Measurements from ENCODE around the gene NEDD9. TPM values are rescaled to one million over a fixed set of nuclear protein-coding genes. Genes with fewer than 3 reads are reported as not detected.

The NEDD9 gene
- polyA plus RNA-seq, 1 donor, result 12.9 TPM

DNA sequence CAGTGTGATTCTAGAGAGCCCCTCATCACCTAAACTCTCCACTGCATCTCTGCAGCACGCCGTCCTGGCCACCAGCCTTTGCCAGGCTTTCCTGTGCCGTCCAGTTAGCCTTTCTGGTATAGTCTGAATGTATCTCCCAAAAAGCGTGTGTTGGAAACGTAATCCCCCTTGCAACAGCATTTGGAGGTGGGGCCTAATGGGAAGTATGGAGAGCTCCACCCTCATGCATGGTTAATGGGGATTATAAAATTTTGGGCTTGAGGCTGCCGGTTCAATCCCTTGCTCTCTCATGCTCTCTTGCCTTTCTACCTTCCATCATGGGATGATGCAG is 53.4 kb downstream of the NEDD9 start:
- Histone ChIP-seq H3K27me3 (ENCODE audit: control insufficient read depth, insufficient read depth, low read length) (no peaks in the 10 kb centered on the region), H3K27ac (ENCODE audit: low read length) (no peak overlapping the region), H3K36me3 (ENCODE audit: control insufficient read depth, insufficient read depth, low read length) (peaks cover 4% of the 10 kb centered on the region), H3K4me1 (ENCODE audit: control insufficient read depth, insufficient read depth, low read length) (no peaks in the 10 kb centered on the region), H3K4me3 (ENCODE audit: low read length) (no peak overlapping the region), H3K9me3 (ENCODE audit: control insufficient read depth, low read depth, low read length) (no peaks in the 10 kb centered on the region)
- 87% methylated on average over 3 of the region's 6 CpGs for WGBS (ENCODE audit: insufficient coverage, low lambda C conversion rate)
- no peak for DNase-seq

DNA sequence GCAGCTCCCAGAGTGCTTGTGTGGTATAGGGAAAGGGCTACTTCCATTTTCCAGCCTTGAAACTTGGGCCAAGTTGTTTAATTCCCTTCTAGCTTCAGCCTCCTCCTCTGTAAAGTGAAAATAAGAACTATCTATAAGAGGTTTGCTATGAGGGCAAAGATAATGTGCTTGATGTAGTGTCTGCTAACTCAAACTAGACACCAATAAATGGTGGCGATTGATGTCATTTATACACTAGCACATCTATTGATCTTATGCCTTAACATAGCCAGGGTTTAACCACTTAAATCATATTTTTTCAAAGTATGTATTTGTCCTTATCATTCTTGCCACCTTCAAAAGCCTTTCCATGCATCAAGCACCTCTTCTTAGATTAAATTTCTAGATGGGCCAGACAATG is 55.2 kb downstream of the NEDD9 start:
- H3K9me3 ChIP-seq (ENCODE audit: control insufficient read depth, low read depth, low read length), result no peaks in the 10 kb centered on the region
- WGBS (ENCODE audit: insufficient coverage, low lambda C conversion rate), result 100% methylated on average over 1 of the region's 1 CpG
- no peak for DNase-seq
- H3K36me3 ChIP-seq (ENCODE audit: control insufficient read depth, insufficient read depth, low read length), result no peaks in the 10 kb centered on the region
- peaks cover 7% of the 10 kb centered on the region for H3K4me1 ChIP-seq (ENCODE audit: control insufficient read depth, insufficient read depth, low read length)
- H3K27me3 ChIP-seq (ENCODE audit: control insufficient read depth, insufficient read depth, low read length), result no peaks in the 10 kb centered on the region
- no peak overlapping the region for H3K27ac ChIP-seq (ENCODE audit: low read length)
- no peak overlapping the region for H3K4me3 ChIP-seq (ENCODE audit: low read length)

DNA sequence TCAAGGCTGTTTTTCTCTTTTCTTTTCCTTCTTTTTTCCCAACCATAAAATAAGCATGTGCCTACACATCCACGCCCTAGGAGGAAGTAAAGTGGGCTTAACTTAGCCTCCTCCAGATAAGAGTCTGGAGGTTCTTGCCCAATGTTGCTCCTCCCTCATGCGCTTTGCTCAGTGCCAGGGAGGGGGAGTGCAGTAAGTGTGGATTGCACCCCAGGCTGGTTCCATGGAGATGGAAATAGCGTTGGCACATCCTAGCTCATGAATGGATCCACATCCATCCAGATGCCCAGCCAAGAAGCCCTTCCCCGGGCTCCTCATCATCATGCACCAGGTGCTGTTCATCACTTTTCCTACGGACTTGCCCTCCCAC is 58.2 kb downstream of the NEDD9 start:
- WGBS (ENCODE audit: insufficient coverage, low lambda C conversion rate), result no CpG with 5 or more reads among the region's 5 CpGs

DNA sequence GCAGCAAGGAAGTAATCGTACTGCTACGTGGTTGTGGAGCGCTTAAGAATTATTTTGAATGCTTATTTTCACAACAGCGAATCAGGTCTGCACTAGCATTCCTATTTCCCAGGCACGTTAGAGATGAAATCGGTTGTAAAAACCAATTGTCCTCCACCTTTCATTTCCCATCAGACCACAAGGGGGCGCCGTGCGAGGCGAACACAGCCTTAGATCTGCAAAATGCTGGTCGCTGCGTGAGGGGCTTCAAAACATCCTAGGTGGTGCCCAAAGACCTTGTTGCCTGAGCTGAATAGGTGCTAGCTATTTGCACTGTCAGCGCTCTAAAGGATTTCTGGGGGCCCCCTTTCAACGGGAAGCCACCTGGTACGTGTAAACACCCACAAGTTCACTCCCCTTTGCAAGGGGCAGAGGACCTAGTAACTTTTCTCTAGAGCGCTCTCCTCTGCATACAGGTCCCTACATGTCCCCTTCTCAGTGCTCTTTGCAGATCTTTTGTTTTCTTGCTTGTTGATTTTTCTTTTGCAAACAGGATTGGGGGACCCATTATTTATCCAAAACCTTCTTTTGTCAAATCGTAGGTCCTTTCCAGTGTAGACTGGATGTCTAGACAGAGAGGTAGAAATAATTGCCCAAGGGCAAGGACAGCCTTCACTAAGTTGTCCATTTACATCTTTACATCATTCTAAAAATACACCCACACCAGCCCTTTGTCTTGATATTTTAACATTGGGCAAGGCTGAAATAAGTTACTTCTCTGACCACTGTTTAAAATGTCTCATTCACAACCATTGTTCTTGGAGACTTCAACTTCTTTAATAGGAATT is 59.8 kb downstream of the NEDD9 start:
- no peak overlapping the region for H3K4me3 ChIP-seq (ENCODE audit: low read length)
- H3K36me3 ChIP-seq (ENCODE audit: control insufficient read depth, insufficient read depth, low read length), result no peaks in the 10 kb centered on the region
- no peak overlapping the region for H3K27ac ChIP-seq (ENCODE audit: low read length)
- no peaks in the 10 kb centered on the region for H3K27me3 ChIP-seq (ENCODE audit: control insufficient read depth, insufficient read depth, low read length)
- 100% methylated on average over 1 of the region's 17 CpGs for WGBS (ENCODE audit: insufficient coverage, low lambda C conversion rate)
- H3K4me1 ChIP-seq (ENCODE audit: control insufficient read depth, insufficient read depth, low read length), result peaks cover 7% of the 10 kb centered on the region
- peak; percentile 40 to 61 for DNase-seq
- H3K9me3 ChIP-seq (ENCODE audit: control insufficient read depth, low read depth, low read length), result no peaks in the 10 kb centered on the region

More for the DNA sequence above, 58.2 kb downstream of the NEDD9 start:
- DNase-seq, result peak in 1 of 2 donors; percentile 49
- H3K27ac ChIP-seq (ENCODE audit: low read length), result no peak overlapping the region
- H3K9me3 ChIP-seq (ENCODE audit: control insufficient read depth, low read depth, low read length), result no peaks in the 10 kb centered on the region
- no peaks in the 10 kb centered on the region for H3K36me3 ChIP-seq (ENCODE audit: control insufficient read depth, insufficient read depth, low read length)
- no peak overlapping the region for H3K4me3 ChIP-seq (ENCODE audit: low read length)
- H3K27me3 ChIP-seq (ENCODE audit: control insufficient read depth, insufficient read depth, low read length), result no peaks in the 10 kb centered on the region
- H3K4me1 ChIP-seq (ENCODE audit: control insufficient read depth, insufficient read depth, low read length), result peaks cover 7% of the 10 kb centered on the region

DNA sequence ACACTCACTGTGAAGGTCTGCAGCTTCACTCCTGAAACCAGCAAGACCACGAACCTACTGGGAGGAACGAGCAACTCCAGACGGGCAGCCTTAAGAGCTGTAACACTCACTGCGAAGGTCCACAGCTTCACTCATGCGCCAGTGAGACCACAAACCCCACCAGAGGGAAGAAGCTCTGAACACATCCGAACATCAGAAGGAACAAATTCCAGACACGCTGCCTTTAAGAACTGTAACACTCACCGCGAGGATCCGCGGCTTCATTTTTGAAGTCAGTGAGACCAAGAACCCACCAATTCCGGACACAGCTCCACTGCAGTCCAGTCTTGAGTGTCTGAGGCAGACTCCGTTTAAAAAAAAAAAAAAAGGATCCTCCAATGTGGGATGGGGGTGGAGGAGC is 60.5 kb downstream of the NEDD9 start:
- H3K27ac ChIP-seq (ENCODE audit: low read length), result no peak overlapping the region
- 100% methylated on average over 1 of the region's 13 CpGs for WGBS (ENCODE audit: insufficient coverage, low lambda C conversion rate)
- H3K4me3 ChIP-seq (ENCODE audit: low read length), result no peak overlapping the region
- peaks cover 7% of the 10 kb centered on the region for H3K4me1 ChIP-seq (ENCODE audit: control insufficient read depth, insufficient read depth, low read length)
- no peaks in the 10 kb centered on the region for H3K36me3 ChIP-seq (ENCODE audit: control insufficient read depth, insufficient read depth, low read length)
- DNase-seq, result no peak
- H3K27me3 ChIP-seq (ENCODE audit: control insufficient read depth, insufficient read depth, low read length), result no peaks in the 10 kb centered on the region
- no peaks in the 10 kb centered on the region for H3K9me3 ChIP-seq (ENCODE audit: control insufficient read depth, low read depth, low read length)

DNA sequence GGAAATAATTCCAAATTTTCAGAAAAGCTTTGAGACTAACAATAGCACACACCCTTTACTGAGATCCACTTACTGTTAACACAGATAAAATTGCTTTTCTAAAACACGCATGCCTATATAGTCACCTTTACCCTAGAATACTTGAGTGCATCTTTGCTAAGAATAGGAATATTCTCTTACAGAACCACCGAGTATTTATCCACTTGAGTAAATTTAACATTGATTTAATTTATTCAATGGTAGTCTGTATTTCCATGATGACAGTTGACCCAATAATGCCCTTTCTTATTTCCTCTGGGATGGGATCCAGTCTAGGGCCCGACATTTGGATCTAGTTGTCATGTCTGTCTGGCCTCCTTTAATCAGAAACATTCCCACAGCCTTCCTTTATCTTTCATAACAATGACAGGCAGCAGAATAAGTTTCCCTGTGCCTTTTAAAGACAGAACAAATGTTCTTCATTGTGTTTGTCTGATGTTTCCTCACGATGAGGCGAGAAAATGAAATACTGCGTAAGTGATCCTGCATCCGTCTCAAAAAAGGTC is 64.3 kb downstream of the NEDD9 start:
- Histone ChIP-seq H3K27me3 (ENCODE audit: control insufficient read depth, insufficient read depth, low read length) (no peaks in the 10 kb centered on the region), H3K4me1 (ENCODE audit: control insufficient read depth, insufficient read depth, low read length) (peaks cover 13% of the 10 kb centered on the region), H3K4me3 (ENCODE audit: low read length) (no peak overlapping the region), H3K9me3 (ENCODE audit: control insufficient read depth, low read depth, low read length) (no peaks in the 10 kb centered on the region), H3K27ac (ENCODE audit: low read length) (no peak overlapping the region), H3K36me3 (ENCODE audit: control insufficient read depth, insufficient read depth, low read length) (no peaks in the 10 kb centered on the region)
- 0% methylated on average over 1 of the region's 7 CpGs for WGBS (ENCODE audit: insufficient coverage, low lambda C conversion rate)
- DNase-seq, result no peak

DNA sequence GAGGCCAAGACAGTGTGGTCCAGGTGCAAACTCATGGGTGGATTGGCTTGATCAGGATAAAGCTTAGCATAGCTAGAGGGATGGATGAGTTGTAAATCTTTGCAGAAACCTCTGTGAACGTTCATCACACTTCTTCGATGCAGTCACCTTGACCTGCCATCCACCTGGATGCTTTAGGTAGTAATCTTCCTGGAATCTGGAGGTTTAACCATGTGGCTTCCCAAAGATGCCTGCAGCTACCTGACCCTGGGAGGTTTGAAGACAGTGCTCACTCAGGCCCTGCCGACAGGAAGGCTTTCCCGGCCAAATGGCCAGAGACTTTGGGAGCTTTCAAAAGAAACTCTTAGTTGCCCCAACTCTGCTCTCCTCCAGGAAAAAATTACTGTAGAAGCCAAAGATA is 65.5 kb downstream of the NEDD9 start:
- WGBS (ENCODE audit: insufficient coverage, low lambda C conversion rate), result no CpG with 5 or more reads among the region's 4 CpGs
- H3K27me3 ChIP-seq (ENCODE audit: control insufficient read depth, insufficient read depth, low read length), result no peaks in the 10 kb centered on the region
- H3K4me3 ChIP-seq (ENCODE audit: low read length), result no peak overlapping the region
- H3K9me3 ChIP-seq (ENCODE audit: control insufficient read depth, low read depth, low read length), result no peaks in the 10 kb centered on the region
- no peak for DNase-seq
- peaks cover 8% of the 10 kb centered on the region for H3K4me1 ChIP-seq (ENCODE audit: control insufficient read depth, insufficient read depth, low read length)
- no peaks in the 10 kb centered on the region for H3K36me3 ChIP-seq (ENCODE audit: control insufficient read depth, insufficient read depth, low read length)
- no peak overlapping the region for H3K27ac ChIP-seq (ENCODE audit: low read length)

DNA sequence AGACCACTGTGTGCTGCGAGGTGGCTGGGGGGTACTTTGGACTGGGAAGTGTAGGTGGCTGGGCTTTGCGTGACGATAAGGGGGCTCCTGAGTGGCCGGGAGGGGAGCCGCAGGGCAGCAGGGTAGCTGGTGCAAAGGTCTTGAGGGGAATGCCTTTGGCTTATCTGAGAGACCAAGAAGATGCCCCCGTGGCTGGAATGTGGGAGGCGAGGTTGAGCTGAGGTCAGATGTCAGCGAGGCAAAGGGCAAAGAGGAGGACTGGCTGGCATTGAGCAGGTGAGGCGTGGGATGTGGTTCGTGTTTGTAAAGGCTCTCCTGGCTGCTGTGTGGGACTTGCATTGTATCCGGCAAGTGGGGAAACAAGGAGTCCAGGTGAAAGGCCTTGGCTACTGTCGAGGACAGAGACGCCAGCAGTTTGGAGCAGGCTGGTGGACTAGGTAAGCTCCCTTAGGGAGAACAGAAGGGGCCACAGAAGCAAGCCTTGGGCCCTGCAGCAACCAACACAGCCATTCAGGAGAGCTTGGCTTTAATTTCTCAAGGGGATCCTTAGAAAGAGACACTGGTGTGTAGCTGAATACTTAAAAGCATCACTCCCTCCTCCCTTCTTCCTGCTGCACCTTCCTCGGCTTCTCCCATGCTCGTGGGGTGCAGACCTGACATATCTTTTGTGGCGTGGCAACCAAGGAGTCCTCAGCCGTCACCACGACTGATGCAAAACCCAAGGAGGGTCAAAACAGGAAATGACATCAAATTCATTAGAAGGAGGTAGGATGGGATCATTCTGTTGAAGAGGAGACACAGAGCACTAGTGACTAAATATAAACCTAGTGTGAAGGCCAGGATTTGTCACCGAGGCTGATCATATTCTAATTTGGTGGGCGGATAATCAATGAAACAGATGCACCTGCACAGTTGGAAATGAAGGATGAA is 67.5 kb downstream of the NEDD9 start:
- WGBS (ENCODE audit: insufficient coverage, low lambda C conversion rate), result no CpG with 5 or more reads among the region's 20 CpGs
- Histone ChIP-seq H3K36me3 (ENCODE audit: control insufficient read depth, insufficient read depth, low read length) (no peaks in the 10 kb centered on the region), H3K4me1 (ENCODE audit: control insufficient read depth, insufficient read depth, low read length) (peaks cover 8% of the 10 kb centered on the region), H3K27me3 (ENCODE audit: control insufficient read depth, insufficient read depth, low read length) (no peaks in the 10 kb centered on the region), H3K4me3 (ENCODE audit: low read length) (no peak overlapping the region), H3K9me3 (ENCODE audit: control insufficient read depth, low read depth, low read length) (no peaks in the 10 kb centered on the region), H3K27ac (ENCODE audit: low read length) (no peak overlapping the region)
- DNase-seq, result peak; percentile 34 to 55

DNA sequence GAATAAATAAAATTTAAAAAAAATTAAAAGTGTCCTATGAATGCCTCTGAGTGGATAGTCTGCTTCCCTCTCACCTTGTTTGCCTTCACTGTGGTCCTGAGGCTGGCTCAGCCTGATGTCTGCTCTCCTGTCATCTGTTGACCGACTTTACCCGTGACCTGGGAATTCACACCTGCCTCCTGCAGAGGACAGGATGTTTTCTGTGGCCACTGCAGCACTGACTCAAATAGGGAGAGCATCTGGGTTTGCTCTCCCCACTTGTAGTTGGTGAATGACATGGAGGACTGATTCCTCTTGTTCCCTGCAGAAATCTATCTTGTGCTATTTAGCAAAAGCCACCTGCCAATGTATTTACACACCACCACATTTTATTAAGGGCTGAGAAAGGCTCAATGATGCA is 68.5 kb downstream of the NEDD9 start:
- Histone ChIP-seq H3K27me3 (ENCODE audit: control insufficient read depth, insufficient read depth, low read length) (no peaks in the 10 kb centered on the region), H3K4me1 (ENCODE audit: control insufficient read depth, insufficient read depth, low read length) (peaks cover 8% of the 10 kb centered on the region), H3K36me3 (ENCODE audit: control insufficient read depth, insufficient read depth, low read length) (no peaks in the 10 kb centered on the region), H3K9me3 (ENCODE audit: control insufficient read depth, low read depth, low read length) (no peaks in the 10 kb centered on the region), H3K27ac (ENCODE audit: low read length) (no peak overlapping the region), H3K4me3 (ENCODE audit: low read length) (no peak overlapping the region)
- no peak for DNase-seq
- WGBS (ENCODE audit: insufficient coverage, low lambda C conversion rate), result no CpG with 5 or more reads among the region's 2 CpGs

DNA sequence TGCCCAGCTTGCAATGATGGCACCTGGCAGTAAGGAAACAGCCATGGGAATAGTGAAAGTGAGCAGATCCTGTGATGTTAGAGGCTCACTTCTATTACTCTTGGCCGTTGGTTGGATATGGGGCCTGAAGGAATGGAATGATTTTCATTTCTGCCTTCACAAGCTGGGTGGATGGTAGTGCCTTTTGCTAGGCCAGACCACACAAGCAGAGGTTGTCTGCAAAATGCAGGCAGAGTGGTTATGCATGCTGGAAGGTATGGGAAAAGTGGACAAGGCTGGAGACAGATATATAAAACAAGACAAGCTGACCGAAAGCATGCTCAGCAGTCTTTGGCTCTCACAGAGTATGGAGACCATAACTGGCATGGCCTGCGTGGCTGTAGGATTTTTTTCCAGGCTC is 70.2 kb downstream of the NEDD9 start:
- Histone ChIP-seq H3K9me3 (ENCODE audit: control insufficient read depth, low read depth, low read length) (no peaks in the 10 kb centered on the region), H3K36me3 (ENCODE audit: control insufficient read depth, insufficient read depth, low read length) (no peaks in the 10 kb centered on the region), H3K27ac (ENCODE audit: low read length) (no peak overlapping the region), H3K27me3 (ENCODE audit: control insufficient read depth, insufficient read depth, low read length) (no peaks in the 10 kb centered on the region), H3K4me3 (ENCODE audit: low read length) (no peak overlapping the region), H3K4me1 (ENCODE audit: control insufficient read depth, insufficient read depth, low read length) (peaks cover 8% of the 10 kb centered on the region)
- WGBS (ENCODE audit: insufficient coverage, low lambda C conversion rate), result no CpG with 5 or more reads among the region's 3 CpGs
- no peak for DNase-seq
